CD14-positive monocyte (primary cell): ENCODE results near the gene KSR2. TPM values are rescaled to one million over a fixed set of nuclear protein-coding genes. Genes with fewer than 3 reads are reported as not detected.
"Not testable (repeated sequence)": the region's sequence is repeated elsewhere in the genome, so short reads cannot be mapped to it uniquely, and the experiment has no call there.

ENCODE experiments used
- DNase-seq, 3 donors: peaks; one replicate each; pipeline ENCODE4 v3.0.0-alpha.2; 2011 to 2022
- H2AFZ ChIP-seq: 2 replicates; pipeline ENCODE4 v1.6.0; 2012; ENCODE audit warnings: mild to moderate bottlenecking, low read depth, low read length, inconsistent platforms; ENCODE audit not compliant: insufficient read depth, poor library complexity, severe bottlenecking
- H3K27ac ChIP-seq, 2 donors: 1 replicate in 1 of 2; 2 replicates in 1 of 2; pipeline ENCODE4 v1.5.1; 2012 to 2013; ENCODE audit warnings: low read length in 2 of 2, control low read depth in 1 of 2, inconsistent platforms in 1 of 2, low read depth in 1 of 2, mild to moderate bottlenecking in 1 of 2
- H3K27me3 ChIP-seq, 2 donors: one replicate each; pipeline versions ENCODE4 v1.6.0 to v1.6.1; 2011 to 2013; ENCODE audit warnings: low read length in 2 of 2; ENCODE audit not compliant: control insufficient read depth in 2 of 2, insufficient read depth in 2 of 2
- H3K36me3 ChIP-seq, 2 donors: replicated peaks in 1 of 2; 1 replicate in 1 of 2; 2 replicates in 1 of 2; pipeline versions ENCODE4 v1.5.1 to v1.6.1; 2012 to 2013; ENCODE audit warnings: low read length in 2 of 2, control low read depth in 1 of 2, inconsistent platforms in 1 of 2, mild to moderate bottlenecking in 1 of 2; ENCODE audit not compliant: insufficient read depth in 2 of 2, control insufficient read depth in 1 of 2
- H3K4me1 ChIP-seq, 2 donors: 1 replicate in 1 of 2; 2 replicates in 1 of 2; pipeline versions ENCODE4 v1.5.1 to v1.6.1; 2012 to 2013; ENCODE audit warnings: low read length in 2 of 2, control low read depth in 1 of 2, inconsistent platforms in 1 of 2, mild to moderate bottlenecking in 1 of 2, moderate library complexity in 1 of 2; ENCODE audit not compliant: insufficient read depth in 2 of 2, control insufficient read depth in 1 of 2
- H3K4me2 ChIP-seq: replicated peaks from 2 replicates; pipeline ENCODE3; 2012; ENCODE audit warnings: low read length, moderate library complexity, mild to moderate bottlenecking; ENCODE audit not compliant: poor library complexity, severe bottlenecking; ENCODE audit errors: extremely low read depth
- H3K4me3 ChIP-seq, 3 experiments: fragments of 200-600 bp in 1 of 3; sonication (generic) in 1 of 3; replicated peaks in 1 of 3; 1 replicate in 2 of 3; 2 replicates in 1 of 3; pipeline ENCODE4 v1.5.1; 2011 to 2013; ENCODE audit warnings: low read length in 3 of 3, mild to moderate bottlenecking in 3 of 3, control low read depth in 2 of 3, low read depth in 2 of 3, inconsistent platforms in 1 of 3, moderate library complexity in 1 of 3
- H3K79me2 ChIP-seq: 2 replicates; pipeline ENCODE4 v1.6.0; 2012; ENCODE audit warnings: mild to moderate bottlenecking, control low read depth, inconsistent platforms, low read length, moderate library complexity; ENCODE audit not compliant: insufficient read depth
- H3K9ac ChIP-seq: 2 replicates; pipeline ENCODE4 v1.6.0; 2017; ENCODE audit warnings: low read length, mild to moderate bottlenecking; ENCODE audit not compliant: insufficient read depth, poor library complexity, severe bottlenecking
- H3K9me3 ChIP-seq, 2 donors: replicated peaks in 1 of 2; 1 replicate in 1 of 2; 2 replicates in 1 of 2; pipeline versions ENCODE4 v1.5.1 to v1.6.1; 2012 to 2013; ENCODE audit warnings: low read length in 2 of 2, control low read depth in 1 of 2; ENCODE audit not compliant: control insufficient read depth in 1 of 2, insufficient read depth in 1 of 2
- H4K20me1 ChIP-seq: 2 replicates; pipeline ENCODE4 v1.6.0; 2012; ENCODE audit warnings: mild to moderate bottlenecking, low read length, control low read depth, moderate library complexity; ENCODE audit not compliant: insufficient read depth
- H3K27ac Mint-ChIP-seq, 7 donors: one replicate each; pipeline ENCODE4 v1.8.0; 2020; ENCODE audit warnings: mild to moderate bottlenecking in 7 of 7, mixed read lengths in 7 of 7, moderate library complexity in 6 of 7, inconsistent platforms in 2 of 7
- H3K27me3 Mint-ChIP-seq, 3 donors: one replicate each; pipeline ENCODE4 v1.8.0; 2021 to 2022; ENCODE audit warnings: low read depth in 3 of 3, mild to moderate bottlenecking in 3 of 3, mixed read lengths in 3 of 3, moderate library complexity in 3 of 3, inconsistent platforms in 1 of 3
- H3K36me3 Mint-ChIP-seq, 2 donors: one replicate each; pipeline ENCODE4 v1.8.0; 2020; ENCODE audit warnings: mixed read lengths in 2 of 2, inconsistent platforms in 1 of 2, mild to moderate bottlenecking in 1 of 2
- H3K4me1 Mint-ChIP-seq: one replicate; pipeline ENCODE4 v1.8.0; 2020; ENCODE audit warnings: mild to moderate bottlenecking, mixed read lengths
- H3K4me3 Mint-ChIP-seq, 2 donors: one replicate each; pipeline ENCODE4 v1.8.0; 2020; ENCODE audit warnings: mild to moderate bottlenecking in 2 of 2, mixed read lengths in 2 of 2, moderate library complexity in 1 of 2
- H3K9me3 Mint-ChIP-seq, 7 donors: one replicate each; pipeline ENCODE4 v1.8.0; 2020 to 2022; ENCODE audit warnings: mixed read lengths in 7 of 7, mild to moderate bottlenecking in 6 of 7, moderate library complexity in 6 of 7, inconsistent platforms in 2 of 7
- WGBS: methylation state at CpG from one replicate; pipeline ENCODE4 v1.1.5; 2013; ENCODE audit warnings: missing lambda C conversion rate; ENCODE audit not compliant: insufficient coverage; 5-methylcytosine and 5-hydroxymethylcytosine counted together
- intact Hi-C, 2 donors: fragments of 100-400 bp; cut with micrococcal nuclease; formaldehyde crosslinking; loops; one replicate each; pipeline versions ENCODE4 v1.15.0 to v1.15.1; 2023
- polyA plus RNA-seq, 3 donors: library from polyadenylated mRNA; depleted of rRNA in 1 of 3; unstranded in 2 of 3; stranded (reverse) in 1 of 3; fragments of 300-500 nt in 2 of 3; fragments of >200 nt in 1 of 3; fragmentation: Illumina TruSeq in 2 of 3; gene quantifications; 1 replicate in 2 of 3; 2 replicates in 1 of 3; pipeline ENCODE4 v1.2.3, GENCODE V29; 2012 to 2021
- TF ChIP-seq, protein P1 (sequence below): fragments of 200-600 bp; IDR thresholded peaks from one replicate; pipeline ENCODE4 v1.8.0; 2022; ENCODE audit warnings: antibody characterized with exemption, mild to moderate bottlenecking

Gene KSR2
- polyA plus RNA-seq, 3 donors: not detected

DNA sequence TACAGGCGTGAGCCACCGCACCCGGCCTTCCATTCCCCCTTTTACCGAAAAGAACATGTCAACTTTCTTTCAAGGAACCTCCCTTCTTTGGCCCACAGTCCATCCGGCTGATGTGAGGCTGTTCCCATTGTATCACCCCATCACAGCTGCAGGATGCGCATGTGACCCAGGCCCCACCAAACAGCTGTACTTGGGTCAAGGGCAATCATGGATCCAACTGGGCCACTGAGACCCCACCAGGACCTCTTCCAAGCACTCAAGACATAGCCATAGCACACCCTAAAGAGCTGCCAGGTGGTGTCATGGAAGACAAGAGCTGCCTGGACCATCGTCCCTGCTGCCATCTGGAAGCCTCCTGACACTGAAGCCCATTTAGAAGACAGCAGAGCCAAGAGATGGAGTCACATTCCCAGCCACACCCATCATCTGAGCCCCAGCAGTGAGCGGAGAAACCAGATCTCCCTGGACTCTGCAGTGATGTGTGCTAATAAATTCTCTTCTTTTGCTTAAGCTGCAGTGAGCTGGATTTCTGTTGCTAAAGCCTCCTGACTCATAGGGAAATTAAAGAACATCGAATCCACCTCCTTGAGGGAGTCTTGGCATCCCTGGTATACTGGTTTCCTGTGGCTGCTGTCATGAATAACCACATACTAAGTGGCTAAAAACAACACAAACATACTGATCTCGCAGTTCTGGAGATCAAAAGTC lies 105.6 kb downstream of the KSR2 start:
- no peaks in the 10 kb centered on the region for H3K36me3 ChIP-seq
- TF ChIP-seq, protein P1, sequence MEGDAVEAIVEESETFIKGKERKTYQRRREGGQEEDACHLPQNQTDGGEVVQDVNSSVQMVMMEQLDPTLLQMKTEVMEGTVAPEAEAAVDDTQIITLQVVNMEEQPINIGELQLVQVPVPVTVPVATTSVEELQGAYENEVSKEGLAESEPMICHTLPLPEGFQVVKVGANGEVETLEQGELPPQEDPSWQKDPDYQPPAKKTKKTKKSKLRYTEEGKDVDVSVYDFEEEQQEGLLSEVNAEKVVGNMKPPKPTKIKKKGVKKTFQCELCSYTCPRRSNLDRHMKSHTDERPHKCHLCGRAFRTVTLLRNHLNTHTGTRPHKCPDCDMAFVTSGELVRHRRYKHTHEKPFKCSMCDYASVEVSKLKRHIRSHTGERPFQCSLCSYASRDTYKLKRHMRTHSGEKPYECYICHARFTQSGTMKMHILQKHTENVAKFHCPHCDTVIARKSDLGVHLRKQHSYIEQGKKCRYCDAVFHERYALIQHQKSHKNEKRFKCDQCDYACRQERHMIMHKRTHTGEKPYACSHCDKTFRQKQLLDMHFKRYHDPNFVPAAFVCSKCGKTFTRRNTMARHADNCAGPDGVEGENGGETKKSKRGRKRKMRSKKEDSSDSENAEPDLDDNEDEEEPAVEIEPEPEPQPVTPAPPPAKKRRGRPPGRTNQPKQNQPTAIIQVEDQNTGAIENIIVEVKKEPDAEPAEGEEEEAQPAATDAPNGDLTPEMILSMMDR: no peak
- H3K9me3 ChIP-seq: peaks cover 10 to 18% of the 10 kb centered on the region in 2 donors
- H3K79me2 ChIP-seq: no peaks in the 10 kb centered on the region
- no peak for DNase-seq
- H3K36me3 Mint-ChIP-seq: no peaks in the 10 kb centered on the region
- intact Hi-C loops: no loop called here
- no peaks in the 10 kb centered on the region for H3K4me1 ChIP-seq
- H3K4me2 ChIP-seq: no peak overlapping the region
- H3K4me1 Mint-ChIP-seq: no peaks in the 10 kb centered on the region
- H4K20me1 ChIP-seq: no peaks in the 10 kb centered on the region
- H3K27ac ChIP-seq: no peak overlapping the region
- H2AFZ ChIP-seq: no peak overlapping the region
- no peak overlapping the region for H3K27ac Mint-ChIP-seq
- H3K27me3 ChIP-seq: no peaks in the 10 kb centered on the region
- no peak overlapping the region for H3K9ac ChIP-seq
- H3K4me3 ChIP-seq: no peak overlapping the region
- no peak overlapping the region for H3K4me3 Mint-ChIP-seq
- H3K9me3 Mint-ChIP-seq: peaks cover 4 to 14% (median 12%) of the 10 kb centered on the region in 7 donors
- 93% methylated on average over 9 of the region's 10 CpGs for WGBS
- H3K27me3 Mint-ChIP-seq: peaks cover 6% of the 10 kb centered on the region in 3 donors

DNA sequence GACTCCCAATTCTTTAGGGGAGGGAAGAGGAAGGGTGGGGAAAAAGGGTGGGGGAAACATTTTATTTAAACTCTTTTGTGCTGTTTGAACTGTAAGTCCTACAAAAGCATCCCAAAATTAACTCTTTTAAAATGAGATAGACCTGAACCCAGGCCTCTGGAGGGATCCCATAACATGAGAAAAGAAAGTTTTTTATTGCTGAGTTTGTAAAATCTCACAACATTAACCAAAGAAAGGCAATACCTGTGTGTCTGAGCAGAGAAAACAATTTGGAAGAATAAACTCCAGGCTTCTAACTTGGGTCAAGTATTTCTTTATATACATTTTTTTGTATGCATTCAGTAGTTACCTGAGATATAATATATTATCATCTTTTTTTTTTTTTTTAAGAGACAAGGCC lies 107.1 kb downstream of the KSR2 start:
- Histone ChIP-seq H3K4me3 (no peak overlapping the region), H3K9me3 (peaks cover 10 to 13% of the 10 kb centered on the region in 2 donors), H3K79me2 (no peaks in the 10 kb centered on the region), H3K27ac (no peak overlapping the region), H2AFZ (no peak overlapping the region), H4K20me1 (no peaks in the 10 kb centered on the region), H3K36me3 (no peaks in the 10 kb centered on the region), H3K4me1 (no peaks in the 10 kb centered on the region), H3K27me3 (no peaks in the 10 kb centered on the region), H3K9ac (no peak overlapping the region), H3K4me2 (no peak overlapping the region)
- Mint-ChIP-seq H3K27ac (no peak overlapping the region), H3K9me3 (peaks cover 3 to 13% (median 12%) of the 10 kb centered on the region in 7 donors), H3K4me3 (no peak overlapping the region), H3K27me3 (peaks cover 5 to 8% (median 6%) of the 10 kb centered on the region in 3 donors), H3K4me1 (no peaks in the 10 kb centered on the region), H3K36me3 (no peaks in the 10 kb centered on the region)
- TF ChIP-seq, protein P1: no peak
- no peak for DNase-seq
- intact Hi-C loops: no loop called here

GRCh38 chr12:117860787-117861290 lies 108.0 kb downstream of the KSR2 start:
- H3K27me3 Mint-ChIP-seq, H2AFZ ChIP-seq, H3K79me2 ChIP-seq, H3K4me3 Mint-ChIP-seq, H3K27ac ChIP-seq, H3K4me1 Mint-ChIP-seq, DNase-seq, H3K9ac ChIP-seq, H3K4me2 ChIP-seq, H4K20me1 ChIP-seq, H3K4me3 ChIP-seq, H3K27me3 ChIP-seq, H3K4me1 ChIP-seq, H3K36me3 Mint-ChIP-seq, H3K27ac Mint-ChIP-seq, H3K36me3 ChIP-seq, intact Hi-C loops: not testable (repeated sequence)
- peaks cover 3 to 12% (median 11%) of the 10 kb centered on the region in 7 donors for H3K9me3 Mint-ChIP-seq
- 92% methylated on average over 10 of the region's 13 CpGs for WGBS
- peaks cover 10 to 13% of the 10 kb centered on the region in 2 donors for H3K9me3 ChIP-seq
